Neutrophil (primary cell): ENCODE results near the gene CNST.
A peak's percentile ranks its signal among the peaks of the same experiment; 100 is the strongest.

Source experiments
- H3K27ac ChIP-seq: fragments of 200-600 bp; sonication (generic); 2 replicates; pipeline ENCODE4 v1.5.1; 2016; ENCODE audit warnings: mild to moderate bottlenecking, moderate library complexity
- H3K27me3 ChIP-seq: fragments of 200-600 bp; sonication (generic); 2 replicates; pipeline ENCODE4 v1.6.0; 2016; ENCODE audit warnings: mild to moderate bottlenecking
- H3K36me3 ChIP-seq: fragments of 200-600 bp; sonication (generic); 2 replicates; pipeline ENCODE4 v1.5.1; 2017
- H3K4me1 ChIP-seq, 2 experiments: fragments of 200-600 bp in 1 of 2; sonication (generic) in 1 of 2; 1 replicate in 1 of 2; 2 replicates in 1 of 2; pipeline versions ENCODE4 v1.5.1 to v1.6.1; 2013 to 2016; ENCODE audit warnings: low read depth in 1 of 2, low read length in 1 of 2, mild to moderate bottlenecking in 1 of 2, moderate library complexity in 1 of 2; ENCODE audit not compliant: control insufficient read depth in 1 of 2, insufficient read depth in 1 of 2
- H3K4me3 ChIP-seq, 2 experiments: fragments of 200-600 bp in 1 of 2; sonication (generic) in 1 of 2; 1 replicate in 1 of 2; 2 replicates in 1 of 2; pipeline ENCODE4 v1.5.1; 2013 to 2016; ENCODE audit warnings: low read depth in 1 of 2, low read length in 1 of 2, mild to moderate bottlenecking in 1 of 2, moderate library complexity in 1 of 2
- H3K9me3 ChIP-seq: fragments of 200-600 bp; sonication (generic); 2 replicates; pipeline ENCODE4 v1.5.1; 2016
- CTCF ChIP-seq: fragments of 200-600 bp; sonication (generic); IDR thresholded peaks from 2 replicates; pipeline ENCODE4 v1.5.1; 2016; ENCODE audit warnings: antibody characterized with exemption

The CNST gene

GRCh38 chr1:246695666-246696065 lies 129.4 kb downstream of the CNST start:
- no peaks in the 10 kb centered on the region for H3K9me3 ChIP-seq
- no peak overlapping the region for H3K27ac ChIP-seq
- H3K4me1 ChIP-seq: peaks cover 11 to 26% of the 10 kb centered on the region in 2 experiments
- TF ChIP-seq CTCF: no peak
- no peaks in the 10 kb centered on the region for H3K27me3 ChIP-seq
- no peak overlapping the region for H3K4me3 ChIP-seq
- no peaks in the 10 kb centered on the region for H3K36me3 ChIP-seq

- no peaks in the 10 kb centered on the region for H3K27me3 ChIP-seq
- H3K4me3 ChIP-seq: peak overlapping the region; percentile 41 to 57
- H3K36me3 ChIP-seq: no peaks in the 10 kb centered on the region
- peak overlapping the region; percentile 45 for H3K27ac ChIP-seq
- no peaks in the 10 kb centered on the region for H3K9me3 ChIP-seq
- H3K4me1 ChIP-seq: peaks cover 19 to 37% of the 10 kb centered on the region in 2 experiments
- no peak for TF ChIP-seq CTCF
Observed at GRCh38 chr1:246698466-246699094, 132.3 kb downstream of the CNST start.

GRCh38 chr1:246699095-246699735 lies 133.0 kb downstream of the CNST start:
- TF ChIP-seq CTCF: peak; percentile 67
- Histone ChIP-seq H3K4me3 (peak overlapping the region; percentile 41 to 57), H3K27me3 (no peaks in the 10 kb centered on the region), H3K27ac (peak overlapping the region; percentile 45), H3K9me3 (no peaks in the 10 kb centered on the region), H3K4me1 (peaks cover 26 to 41% of the 10 kb centered on the region in 2 experiments), H3K36me3 (no peaks in the 10 kb centered on the region)

- H3K4me1 ChIP-seq: peaks cover 68 to 75% of the 10 kb centered on the region in 2 experiments
- H3K27ac ChIP-seq: peak overlapping the region; percentile 77
- H3K9me3 ChIP-seq: no peaks in the 10 kb centered on the region
- peak overlapping the region; percentile 22 to 41 for H3K4me3 ChIP-seq
- no peaks in the 10 kb centered on the region for H3K36me3 ChIP-seq
- TF ChIP-seq CTCF: no peak
- H3K27me3 ChIP-seq: no peaks in the 10 kb centered on the region
Observed at GRCh38 chr1:246703581-246703980, 137.3 kb downstream of the CNST start.

GRCh38 chr1:246705368-246705767 lies 139.1 kb downstream of the CNST start:
- Histone ChIP-seq H3K27ac (peak overlapping the region; percentile 63), H3K27me3 (no peaks in the 10 kb centered on the region), H3K9me3 (no peaks in the 10 kb centered on the region), H3K36me3 (no peaks in the 10 kb centered on the region), H3K4me1 (peaks cover 76 to 79% of the 10 kb centered on the region in 2 experiments), H3K4me3 (no peak overlapping the region)
- TF ChIP-seq CTCF: no peak
